ENCODE results near the gene ZBTB9. TPM values are rescaled to one million over a fixed set of nuclear protein-coding genes. Genes with fewer than 3 reads are reported as not detected.

Gene ZBTB9
- total RNA-seq, 4 donors from 2014 or later = 0.70 to 5.0 (median 2.6) TPM; not detected in 1

- H3K4me3 ChIP-seq = peak overlapping the region in 3 of 4 donors; percentile 12 to 42 (median 41)
- H3K36me3 ChIP-seq = peaks cover 0 to 4% (median 0%) of the 10 kb centered on the region in 3 donors
- peaks cover 0 to 41% (median 15%) of the 10 kb centered on the region in 4 donors for H3K4me1 ChIP-seq
These were observed 33.7 kb upstream of the ZBTB9 start for GRCh38 chr6:33420491-33421343.

GRCh38 chr6:33421344-33421643 is 33.1 kb upstream of the ZBTB9 start:
- Histone ChIP-seq H3K9me3 (no peaks in the 10 kb centered on the region), H3K27me3 (no peaks in the 10 kb centered on the region), H3K4me1 (peaks cover 0 to 40% (median 12%) of the 10 kb centered on the region in 4 donors), H3K27ac (no peak overlapping the region), H3K4me3 (no peak overlapping the region), H3K36me3 (no peaks in the 10 kb centered on the region)
- TF ChIP-seq CTCF (IDR thresholded peaks at IDR 0.05) (no peak), POLR2A (IDR thresholded peaks at IDR 0.05) (no peak)
- DNase-seq = no peak

More at GRCh38 chr6:33420491-33421343, 33.7 kb upstream of the ZBTB9 start:
- Histone ChIP-seq H3K27ac (peak overlapping the region; percentile 19 to 95 (median 71)), H3K9me3 (no peaks in the 10 kb centered on the region), H3K27me3 (no peaks in the 10 kb centered on the region)
- TF ChIP-seq CTCF (IDR thresholded peaks at IDR 0.05) (no peak), POLR2A (IDR thresholded peaks at IDR 0.05) (no peak)
- DNase-seq = no peak

- H3K36me3 ChIP-seq = no peaks in the 10 kb centered on the region
- H3K9me3 ChIP-seq = no peaks in the 10 kb centered on the region
- TF ChIP-seq CTCF (IDR thresholded peaks at IDR 0.05) = no peak
- H3K4me3 ChIP-seq = no peak overlapping the region
- DNase-seq = no peak
- H3K27ac ChIP-seq = no peak overlapping the region
- H3K27me3 ChIP-seq = no peaks in the 10 kb centered on the region
- H3K4me1 ChIP-seq = peaks cover 0 to 43% (median 23%) of the 10 kb centered on the region in 4 donors
These were observed 30.6 kb upstream of the ZBTB9 start for GRCh38 chr6:33423777-33424176.

- H3K4me3 ChIP-seq = peak overlapping the region; percentile 44 to 69 (median 64)
- no peak for TF ChIP-seq CTCF (IDR thresholded peaks at IDR 0.05)
- TF ChIP-seq POLR2A (IDR thresholded peaks at IDR 0.05) = peak in 1 of 2 donors; percentile 4
- no peak for DNase-seq
- H3K27me3 ChIP-seq = no peaks in the 10 kb centered on the region
- H3K9me3 ChIP-seq = no peaks in the 10 kb centered on the region
- H3K27ac ChIP-seq = peak overlapping the region; percentile 72 to 91 (median 86)
- H3K36me3 ChIP-seq = no peaks in the 10 kb centered on the region
- peaks cover 0 to 43% (median 23%) of the 10 kb centered on the region in 4 donors for H3K4me1 ChIP-seq
These were observed 29.3 kb upstream of the ZBTB9 start for GRCh38 chr6:33424855-33425667.

- Histone ChIP-seq H3K4me1 (peaks cover 0 to 52% (median 23%) of the 10 kb centered on the region in 4 donors), H3K27ac (peak overlapping the region; percentile 72 to 91 (median 86)), H3K27me3 (no peaks in the 10 kb centered on the region), H3K4me3 (peak overlapping the region; percentile 44 to 69 (median 64)), H3K36me3 (no peaks in the 10 kb centered on the region), H3K9me3 (no peaks in the 10 kb centered on the region)
- peak; percentile 26 to 53 (median 46) for TF ChIP-seq CTCF (IDR thresholded peaks at IDR 0.05)
- TF ChIP-seq POLR2A (IDR thresholded peaks at IDR 0.05) = peak in 1 of 2 donors; percentile 34
- peak; percentile 90 to 94 (median 90) for DNase-seq
These were observed 28.5 kb upstream of the ZBTB9 start for GRCh38 chr6:33425668-33426577.
